Coronary artery (tissue), 2 donors: ENCODE data around the gene CXCL12.
A peak's percentile ranks its signal among the peaks of the same experiment; 100 is the strongest.

Source experiments
- DNase-seq: peaks from one replicate; pipeline ENCODE4 v3.0.0-alpha.2; 2017; ENCODE audit warnings: low spot score
- H3K27ac ChIP-seq, 2 donors: fragments of 200-600 bp; sonication (generic); one replicate each; pipeline ENCODE4 v1.5.1; 2016 to 2019
- H3K4me3 ChIP-seq: fragments of 200-600 bp; sonication (generic); 2 replicates; pipeline ENCODE4 v1.5.1; 2016; ENCODE audit warnings: mild to moderate bottlenecking, moderate library complexity
- TF ChIP-seq, protein P1 (sequence below): fragments of 200-600 bp; sonication (generic); IDR thresholded peaks from one replicate; pipeline ENCODE4 v1.5.1; 2019; ENCODE audit warnings: antibody characterized with exemption

CXCL12 gene

DNA sequence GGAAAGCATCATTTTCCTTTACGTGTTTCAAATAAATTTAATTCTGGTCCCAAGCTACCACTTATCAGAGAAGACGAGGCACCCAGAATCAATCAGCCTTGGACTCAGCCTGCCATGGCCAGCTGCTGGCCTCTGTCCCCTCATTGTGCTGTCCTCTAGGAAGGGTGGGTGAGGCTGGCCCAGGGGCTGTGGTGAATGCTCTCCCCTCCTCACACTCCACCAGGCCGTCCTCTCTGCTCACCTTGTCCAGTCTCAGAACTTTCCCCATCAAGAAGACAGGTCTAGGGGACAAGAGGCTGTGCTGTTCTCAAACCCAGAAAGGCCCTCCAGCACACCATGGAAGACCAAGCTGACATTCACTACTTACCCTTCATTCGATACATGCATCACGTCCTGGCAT, 36.4 kb downstream of the CXCL12 start:
- Histone ChIP-seq H3K4me3 (no peak overlapping the region), H3K27ac (no peak overlapping the region)
- DNase-seq, result no peak
- TF ChIP-seq, protein P1, sequence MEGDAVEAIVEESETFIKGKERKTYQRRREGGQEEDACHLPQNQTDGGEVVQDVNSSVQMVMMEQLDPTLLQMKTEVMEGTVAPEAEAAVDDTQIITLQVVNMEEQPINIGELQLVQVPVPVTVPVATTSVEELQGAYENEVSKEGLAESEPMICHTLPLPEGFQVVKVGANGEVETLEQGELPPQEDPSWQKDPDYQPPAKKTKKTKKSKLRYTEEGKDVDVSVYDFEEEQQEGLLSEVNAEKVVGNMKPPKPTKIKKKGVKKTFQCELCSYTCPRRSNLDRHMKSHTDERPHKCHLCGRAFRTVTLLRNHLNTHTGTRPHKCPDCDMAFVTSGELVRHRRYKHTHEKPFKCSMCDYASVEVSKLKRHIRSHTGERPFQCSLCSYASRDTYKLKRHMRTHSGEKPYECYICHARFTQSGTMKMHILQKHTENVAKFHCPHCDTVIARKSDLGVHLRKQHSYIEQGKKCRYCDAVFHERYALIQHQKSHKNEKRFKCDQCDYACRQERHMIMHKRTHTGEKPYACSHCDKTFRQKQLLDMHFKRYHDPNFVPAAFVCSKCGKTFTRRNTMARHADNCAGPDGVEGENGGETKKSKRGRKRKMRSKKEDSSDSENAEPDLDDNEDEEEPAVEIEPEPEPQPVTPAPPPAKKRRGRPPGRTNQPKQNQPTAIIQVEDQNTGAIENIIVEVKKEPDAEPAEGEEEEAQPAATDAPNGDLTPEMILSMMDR, result no peak

DNA sequence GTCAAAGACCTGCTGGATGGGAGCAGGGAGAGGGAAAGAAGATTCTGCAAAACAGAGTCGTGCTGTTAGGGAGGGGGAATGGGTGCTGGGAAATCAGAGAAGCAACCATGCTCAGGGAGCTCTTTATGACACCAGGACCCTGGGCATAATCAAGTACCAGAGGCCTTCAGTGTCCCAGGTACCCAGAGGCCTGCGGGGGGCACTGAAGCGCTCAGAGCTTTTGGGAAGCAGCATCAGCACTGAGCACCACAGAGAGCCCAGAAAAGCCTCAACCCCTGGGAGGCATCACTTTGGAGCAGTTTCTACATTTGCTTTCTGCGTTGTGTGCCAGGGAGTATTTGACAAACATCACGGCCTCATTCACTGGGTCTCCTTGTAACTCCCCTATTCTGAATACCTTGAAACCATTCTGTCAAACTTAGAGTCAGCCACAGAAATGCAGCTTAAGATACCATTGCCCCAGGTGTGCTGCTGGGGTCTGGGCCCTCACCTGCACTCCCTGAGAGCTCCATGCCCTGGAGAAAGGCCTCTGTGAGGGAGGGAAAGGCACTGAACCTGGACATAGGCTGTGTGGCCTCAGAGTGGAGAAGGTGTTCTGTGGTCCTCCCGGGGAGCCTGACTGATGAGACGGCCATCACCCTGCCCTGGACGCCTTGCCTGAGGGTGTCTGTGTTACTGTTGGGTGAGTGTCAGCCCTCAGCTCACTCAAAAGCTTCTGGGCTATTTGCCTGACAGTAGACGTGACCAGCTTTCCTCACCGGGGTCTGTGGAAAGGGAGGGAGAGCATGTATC, 37.1 kb downstream of the CXCL12 start:
- DNase-seq, result no peak
- TF ChIP-seq, protein P1, result no peak
- no peak overlapping the region for H3K27ac ChIP-seq
- H3K4me3 ChIP-seq, result no peak overlapping the region

DNA sequence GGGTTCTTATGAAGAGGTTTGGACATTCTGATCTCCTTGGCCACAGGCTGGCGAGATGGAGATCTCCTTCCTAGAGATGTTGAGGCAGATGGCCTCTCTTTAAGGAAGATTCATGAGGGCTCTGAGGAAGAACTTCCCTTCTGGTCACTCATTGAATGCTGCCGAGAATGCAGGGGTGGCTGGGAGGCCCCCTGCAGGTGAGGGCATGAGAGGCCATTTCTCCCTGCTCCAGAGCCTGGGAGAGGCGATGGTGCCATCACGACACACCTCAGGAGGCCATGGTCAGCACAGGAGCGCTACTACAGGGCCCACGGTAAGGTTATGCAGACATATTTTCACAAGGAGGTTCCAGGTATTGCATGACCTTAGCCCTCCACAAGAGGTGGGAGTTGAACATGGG, 40.2 kb downstream of the CXCL12 start:
- no peak overlapping the region for H3K4me3 ChIP-seq
- TF ChIP-seq, protein P1, result no peak
- DNase-seq, result no peak
- H3K27ac ChIP-seq, result no peak overlapping the region

DNA sequence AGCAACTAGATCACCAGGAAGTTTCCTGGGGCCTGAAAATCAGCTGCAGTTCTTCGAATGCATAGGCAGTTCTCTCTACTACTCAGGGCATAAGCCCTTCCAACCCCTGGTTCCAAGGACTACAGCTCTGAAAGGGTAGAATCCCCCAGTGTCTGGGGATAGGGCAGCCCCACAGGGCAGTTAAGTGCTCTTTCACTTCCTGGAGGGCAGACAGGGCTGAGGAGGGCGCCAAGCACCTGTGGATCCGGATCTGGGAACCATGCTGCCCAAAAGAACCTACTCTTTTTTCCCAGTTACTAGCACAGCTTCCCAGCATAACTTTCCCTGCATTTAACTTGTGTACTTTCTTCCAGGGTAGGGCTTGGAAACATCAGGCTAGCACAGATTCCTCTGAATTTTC, 41.1 kb downstream of the CXCL12 start:
- TF ChIP-seq, protein P1, result no peak
- DNase-seq, result no peak
- H3K4me3 ChIP-seq, result no peak overlapping the region
- no peak overlapping the region for H3K27ac ChIP-seq

DNA sequence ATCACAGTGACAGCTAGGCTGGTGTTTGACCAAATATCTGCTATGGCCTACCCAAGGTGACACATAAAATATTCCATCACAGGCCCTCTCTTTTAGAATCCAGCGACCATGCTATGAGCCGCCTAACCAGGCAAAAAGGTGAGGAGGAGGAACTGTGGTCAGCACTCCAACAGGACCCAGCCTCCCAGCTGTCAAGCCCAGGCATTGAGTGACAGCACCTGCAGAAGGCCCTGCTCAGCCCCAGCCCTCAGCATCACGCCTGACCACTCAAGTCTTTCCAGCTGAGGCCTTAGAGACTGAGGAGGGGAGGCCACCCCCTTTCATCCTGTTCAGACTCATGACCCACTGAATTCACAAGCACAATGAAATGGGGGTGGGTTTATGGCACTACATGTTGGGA, 43.0 kb downstream of the CXCL12 start:
- no peak for DNase-seq
- Histone ChIP-seq H3K27ac (no peak overlapping the region), H3K4me3 (no peak overlapping the region)
- TF ChIP-seq, protein P1, result no peak

DNA sequence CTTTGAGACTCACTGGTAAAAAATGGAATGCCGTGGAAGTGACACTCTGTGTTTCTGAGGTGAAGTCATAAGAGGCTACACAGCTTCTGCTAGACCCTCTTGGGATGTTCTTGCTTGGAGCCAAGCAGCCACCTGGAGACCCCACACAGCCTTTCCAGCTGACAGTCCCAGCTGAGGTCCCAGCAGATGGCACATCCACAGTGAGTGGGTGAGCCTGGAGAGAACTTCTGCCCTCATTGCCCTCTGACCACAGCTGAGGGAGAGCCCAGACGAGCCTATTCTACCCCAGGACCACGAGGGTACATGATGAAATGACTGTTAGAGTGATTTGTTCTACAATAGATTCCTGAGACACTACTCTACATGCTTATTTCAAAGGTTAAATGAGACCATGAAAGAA, 44.3 kb downstream of the CXCL12 start:
- TF ChIP-seq, protein P1, result no peak
- peak; percentile 43 for DNase-seq
- Histone ChIP-seq H3K4me3 (no peak overlapping the region), H3K27ac (no peak overlapping the region)

DNA sequence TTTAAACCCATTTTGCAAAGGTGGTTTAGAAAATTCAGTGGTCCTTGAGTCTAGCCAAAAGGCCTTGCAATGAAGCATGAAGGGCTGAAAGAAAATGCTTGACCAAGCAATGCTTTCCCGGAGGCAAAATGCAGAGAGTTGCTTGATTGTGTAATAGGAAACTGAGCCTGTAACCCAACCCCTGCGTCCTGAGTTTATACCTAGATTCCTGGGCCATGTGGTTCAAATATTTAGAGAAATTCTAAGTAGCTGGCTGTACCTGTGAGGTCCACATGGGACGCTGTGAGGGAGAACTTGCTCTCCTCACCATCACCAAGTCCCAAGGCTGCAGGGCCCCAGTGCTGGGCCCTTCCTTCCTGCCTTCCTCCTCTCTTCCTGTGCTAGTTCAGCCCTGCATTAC, 45.7 kb downstream of the CXCL12 start:
- Histone ChIP-seq H3K4me3 (no peak overlapping the region), H3K27ac (no peak overlapping the region)
- peak; percentile 46 for DNase-seq
- TF ChIP-seq, protein P1, result no peak
